Activated CD8-positive, alpha-beta memory T cell treated with anti-CD3 and anti-CD28 coated beads, Interleukin-2, amount 50 U/mL, for 24 hours (primary cell): Measurements from ENCODE around the gene PIAS2.
"Not testable (repeated sequence)": the region's sequence is repeated elsewhere in the genome, so short reads cannot be mapped to it uniquely, and the experiment has no call there.

Source experiments
- DNase-seq: peaks from one replicate; pipeline ENCODE4 v3.0.0-alpha.2; 2020; ENCODE audit errors: extremely low read depth

PIAS2 gene

GRCh38 chr18:46903406-46903805 is 13.9 kb downstream of the PIAS2 start:
- no peak for DNase-seq

- no peak for DNase-seq
Measured at GRCh38 chr18:46899274-46899948, 17.9 kb downstream of the PIAS2 start.

GRCh38 chr18:46894124-46894523 is 23.2 kb downstream of the PIAS2 start:
- DNase-seq, result no peak

GRCh38 chr18:46893360-46893759 is 23.9 kb downstream of the PIAS2 start:
- no peak for DNase-seq

GRCh38 chr18:46892842-46893241 is 24.5 kb downstream of the PIAS2 start:
- no peak for DNase-seq

GRCh38 chr18:46891742-46892214 is 25.5 kb downstream of the PIAS2 start:
- no peak for DNase-seq

GRCh38 chr18:46888965-46889364 is 28.3 kb downstream of the PIAS2 start:
- DNase-seq, result no peak

GRCh38 chr18:46886893-46887292 is 30.4 kb downstream of the PIAS2 start:
- DNase-seq, result no peak

GRCh38 chr18:46883180-46883579 is 34.1 kb downstream of the PIAS2 start:
- no peak for DNase-seq

- DNase-seq, result no peak
Measured at GRCh38 chr18:46877329-46877987, 39.8 kb downstream of the PIAS2 start.

GRCh38 chr18:46868169-46868921 is 49.0 kb downstream of the PIAS2 start:
- DNase-seq, result no peak

- DNase-seq, result no peak
Measured at GRCh38 chr18:46867367-46868143, 49.8 kb downstream of the PIAS2 start.

- DNase-seq, result no peak
Measured at GRCh38 chr18:46866523-46866922, 50.8 kb downstream of the PIAS2 start.

GRCh38 chr18:46865245-46865644 is 52.1 kb downstream of the PIAS2 start:
- not testable (repeated sequence) for DNase-seq

GRCh38 chr18:46859855-46860254 is 57.5 kb downstream of the PIAS2 start:
- DNase-seq, result no peak

- no peak for DNase-seq
Measured at GRCh38 chr18:46858290-46858689, 59.0 kb downstream of the PIAS2 start.

GRCh38 chr18:46856973-46857372 is 60.3 kb downstream of the PIAS2 start:
- DNase-seq, result no peak

GRCh38 chr18:46849007-46849406 is 68.3 kb downstream of the PIAS2 start:
- no peak for DNase-seq

GRCh38 chr18:46843372-46843771 is 73.9 kb downstream of the PIAS2 start:
- no peak for DNase-seq

- DNase-seq, result no peak
Measured at GRCh38 chr18:46842583-46842982, 74.7 kb downstream of the PIAS2 start.

- no peak for DNase-seq
Measured at GRCh38 chr18:46833899-46834298, 83.4 kb downstream of the PIAS2 start.

- no peak for DNase-seq
Measured at GRCh38 chr18:46832849-46833248, 84.5 kb downstream of the PIAS2 start.
